ENCODE measurements around the gene LRRC1. TPM values are rescaled to one million over a fixed set of nuclear protein-coding genes. Genes with fewer than 3 reads are reported as not detected.

Gene LRRC1
- total RNA-seq, 1 donor from 2014 or later: 8.7 TPM

GRCh38 chr6:53947780-53948179, 153.0 kb downstream of the LRRC1 start:
- no peak for DNase-seq (ENCODE audit: extremely low read depth, low read depth, low spot score)

DNA sequence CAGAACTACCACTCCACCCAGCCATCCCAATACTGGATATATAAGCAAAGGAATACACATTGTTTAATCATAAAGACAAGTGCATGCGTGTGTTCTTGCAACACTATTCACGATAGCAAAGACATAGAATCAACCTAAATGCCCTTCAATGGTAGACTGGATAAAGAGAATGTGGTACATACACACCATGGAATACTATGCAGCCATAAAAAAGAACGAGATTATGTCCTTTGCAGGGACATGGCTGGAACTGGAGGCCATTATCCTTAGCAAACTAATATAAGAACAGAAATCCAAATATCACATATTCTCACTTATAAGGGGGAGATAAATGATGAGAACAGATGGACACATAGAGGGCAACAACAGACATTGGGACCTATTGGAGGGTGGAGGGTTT, 156.6 kb downstream of the LRRC1 start:
- no peak for DNase-seq (ENCODE audit: extremely low read depth, low read depth, low spot score)

DNA sequence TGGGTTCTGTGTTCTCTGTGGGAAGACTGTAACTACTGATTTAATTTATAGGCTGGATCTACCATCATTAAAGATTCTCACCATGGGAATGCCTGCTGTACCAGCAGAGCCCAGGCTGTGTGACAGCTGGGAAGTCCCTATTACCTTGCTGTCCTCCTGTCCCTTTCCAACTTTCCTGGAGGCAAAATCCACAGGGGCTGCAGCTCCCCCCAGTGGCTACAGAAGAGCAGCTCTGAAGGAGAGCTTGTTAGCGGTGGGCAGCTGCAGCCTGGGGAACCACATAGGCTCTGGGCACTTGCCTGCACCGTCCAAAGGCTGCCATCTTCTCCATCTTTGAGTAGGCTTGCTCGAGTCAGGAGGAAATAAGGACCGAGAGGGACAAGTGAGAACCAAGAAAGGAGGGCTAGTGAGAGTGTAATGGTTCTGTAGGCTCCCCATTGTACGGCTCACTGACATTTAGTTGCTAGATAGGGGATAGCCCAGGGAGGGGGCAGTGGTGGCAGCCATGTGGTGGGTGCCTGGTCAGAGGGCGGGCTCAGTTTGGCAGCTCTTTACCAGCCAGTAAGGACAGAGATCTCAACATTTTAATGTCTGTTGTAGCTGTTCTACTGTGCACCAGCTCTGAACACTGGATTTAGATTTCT, 161.4 kb downstream of the LRRC1 start:
- DNase-seq (ENCODE audit: extremely low read depth, low read depth, low spot score): peak; percentile 33

- DNase-seq (ENCODE audit: extremely low read depth, low read depth, low spot score): no peak
These were observed 162.0 kb downstream of the LRRC1 start for GRCh38 chr6:53956804-53957203.

- no peak for DNase-seq (ENCODE audit: extremely low read depth, low read depth, low spot score)
These were observed 164.9 kb downstream of the LRRC1 start for GRCh38 chr6:53959717-53960116.

- DNase-seq (ENCODE audit: extremely low read depth, low read depth, low spot score): no peak
These were observed 165.5 kb downstream of the LRRC1 start for GRCh38 chr6:53960311-53960710.

GRCh38 chr6:53961679-53962370, 167.0 kb downstream of the LRRC1 start:
- DNase-seq (ENCODE audit: extremely low read depth, low read depth, low spot score): no peak

DNA sequence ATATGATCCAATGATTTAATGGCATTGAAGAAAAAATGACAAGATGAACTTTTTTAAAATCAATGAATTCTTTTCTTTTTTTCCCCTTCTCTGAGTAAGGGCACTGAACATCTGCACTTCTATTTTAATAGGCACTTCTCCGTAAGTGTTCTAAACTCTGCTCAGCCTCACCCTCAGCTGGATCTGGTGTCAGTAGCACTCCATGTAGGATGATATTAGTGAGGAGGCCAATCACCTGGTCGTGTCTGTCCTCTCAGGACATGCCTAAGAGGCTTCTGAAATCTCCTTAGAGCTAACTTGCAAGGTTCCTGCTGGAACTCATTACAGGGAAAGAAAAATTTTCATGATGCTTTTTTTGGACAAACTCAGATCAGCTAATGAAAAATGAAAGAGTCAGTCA, 167.8 kb downstream of the LRRC1 start:
- no peak for DNase-seq (ENCODE audit: extremely low read depth, low read depth, low spot score)

GRCh38 chr6:53967415-53967814, 172.6 kb downstream of the LRRC1 start:
- DNase-seq (ENCODE audit: extremely low read depth, low read depth, low spot score): no peak

Other genes with a start within 250 kb of the LRRC1 start
- 12.8 and 20.2 TPM in 2 replicates for gene GCLC, start 249.9 kb upstream of the LRRC1 start, total RNA-seq
- gene KLHL31, start 129.2 kb upstream of the LRRC1 start, total RNA-seq: 0.06 TPM in 1 of 2 replicates, not detected in the other

Data from glomerular endothelial cell (primary cell).